Mucosa of gallbladder (tissue), 1 donor: Measurements from ENCODE around the gene ASNSD1. TPM values are rescaled to one million over a fixed set of nuclear protein-coding genes. Genes with fewer than 3 reads are reported as not detected.
"Not testable (repeated sequence)": the region's sequence is repeated elsewhere in the genome, so short reads cannot be mapped to it uniquely, and the experiment has no call there.

Experiments
- DNase-seq: peaks from one replicate; pipeline ENCODE4 v3.0.0-alpha.2; 2020; ENCODE audit warnings: low spot score
- total RNA-seq: library from RNA; stranded (reverse); gene quantifications from one replicate; pipeline ENCODE4 v1.2.1, GENCODE V29; 2021
- donor health status: DM: no; HTN: no; CAD: no.

The ASNSD1 gene
- total RNA-seq, 1 donor from 2014 or later: 32.5 TPM

DNA sequence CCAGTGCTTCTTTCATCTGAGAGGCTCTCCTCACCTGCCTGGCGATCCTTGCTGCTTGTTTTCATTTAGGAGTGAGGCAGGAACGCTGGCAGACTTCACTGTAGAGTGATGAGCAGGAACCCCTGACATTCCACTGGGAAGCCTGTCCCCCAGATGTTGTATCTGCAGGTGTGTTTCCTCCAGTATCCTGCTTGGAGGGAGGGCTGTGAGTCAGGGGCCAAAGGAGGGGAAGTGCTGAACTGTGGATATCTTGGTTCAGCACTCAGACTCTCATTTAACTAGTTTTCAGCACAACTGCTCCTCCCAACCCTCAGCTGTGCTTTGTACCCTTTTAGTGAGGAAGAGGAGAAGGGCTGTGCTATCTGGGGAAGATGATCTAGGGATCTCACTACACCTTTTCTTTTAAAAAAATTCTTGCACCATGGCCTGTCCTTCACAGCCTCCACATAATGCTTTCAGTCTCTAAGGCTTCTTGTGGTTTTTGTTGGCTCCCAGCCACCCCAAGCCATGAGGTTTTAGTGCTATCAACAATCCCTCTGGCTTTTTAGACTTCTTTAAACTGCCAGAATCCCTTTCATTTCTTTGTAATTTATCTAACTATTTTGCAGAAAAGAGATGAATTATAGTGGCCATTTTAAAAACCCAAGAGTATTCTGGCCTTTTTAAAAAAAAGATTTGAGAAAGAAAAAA is 24.4 kb downstream of the ASNSD1 start:
- DNase-seq: no peak

DNA sequence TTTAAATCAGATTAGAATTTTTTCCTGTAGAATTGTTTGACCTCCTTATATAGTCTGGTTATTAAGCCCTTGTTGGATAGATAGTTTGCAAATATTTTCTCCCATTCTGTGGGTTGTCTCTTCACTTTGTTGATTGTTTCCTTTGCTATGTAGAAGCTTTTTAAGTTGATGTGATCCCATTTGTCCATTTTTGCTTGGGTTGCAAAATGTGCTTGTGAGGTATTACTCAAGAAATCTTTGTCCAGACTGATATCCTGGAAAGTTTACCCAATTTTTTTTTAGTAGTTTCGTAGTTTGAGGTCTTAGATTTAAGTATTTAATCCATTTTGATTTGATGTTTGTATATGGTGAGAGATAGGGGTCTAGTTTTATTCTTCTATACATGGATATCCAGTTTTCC is 26.5 kb downstream of the ASNSD1 start:
- DNase-seq: not testable (repeated sequence)

DNA sequence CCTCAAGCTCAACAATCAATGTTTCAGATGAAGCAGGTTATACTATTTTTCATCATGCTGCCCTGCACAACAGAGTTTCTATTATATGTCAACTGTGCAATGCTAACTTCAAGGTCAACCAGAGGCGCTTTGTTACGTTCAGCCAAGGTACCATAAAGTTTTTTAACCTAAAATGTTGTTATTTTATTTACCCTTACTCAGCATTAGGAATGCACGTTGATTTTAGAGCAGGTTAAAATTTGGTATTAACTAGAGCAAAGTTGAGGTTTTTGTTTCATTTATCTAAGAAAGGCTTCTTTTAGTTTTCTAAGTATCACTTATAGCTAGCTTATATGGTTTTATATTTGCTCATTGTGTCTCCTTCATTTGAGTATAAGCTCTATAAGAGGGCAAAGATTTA is 35.0 kb downstream of the ASNSD1 start:
- no peak for DNase-seq

DNA sequence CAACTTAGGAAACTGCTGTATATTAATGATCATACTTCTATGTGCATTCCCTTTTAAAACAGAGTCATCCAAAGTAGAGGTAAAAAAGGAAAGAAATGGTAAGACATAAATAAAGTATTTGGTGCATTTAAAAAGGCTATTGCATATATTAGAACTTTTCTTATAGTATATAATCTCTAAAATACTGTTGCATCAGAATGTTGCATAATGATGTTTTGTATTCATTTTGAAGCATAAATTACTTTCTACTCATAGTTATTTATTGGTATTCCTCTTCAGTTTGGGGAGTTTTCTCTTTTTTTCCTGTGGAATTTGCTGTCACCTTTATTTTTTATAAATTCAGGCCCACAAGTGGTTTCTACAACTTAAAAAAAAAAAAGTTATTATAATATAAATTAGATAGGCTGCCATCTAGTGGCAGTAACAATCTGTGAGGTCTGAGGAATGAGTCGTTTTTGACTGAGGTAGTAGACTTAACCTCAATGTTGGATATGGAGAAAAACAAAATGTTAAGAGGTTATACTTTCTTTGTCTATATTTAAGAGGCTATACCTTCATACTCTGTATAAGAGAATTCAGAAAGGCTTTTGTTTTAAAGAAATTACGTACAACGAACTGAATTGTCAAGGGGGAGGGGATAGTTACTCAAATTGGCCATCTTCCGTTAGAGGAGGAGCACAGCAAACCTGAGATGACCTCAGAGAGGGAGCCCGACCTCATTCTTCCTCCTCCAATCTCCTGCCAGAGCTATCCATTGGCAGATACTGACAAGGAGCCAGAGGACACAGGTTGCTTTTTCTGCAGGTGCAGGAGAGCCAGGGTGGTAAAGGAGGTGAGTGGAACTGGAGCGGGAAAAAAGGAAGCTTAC is 37.0 kb downstream of the ASNSD1 start:
- peak; percentile 54 for DNase-seq

DNA sequence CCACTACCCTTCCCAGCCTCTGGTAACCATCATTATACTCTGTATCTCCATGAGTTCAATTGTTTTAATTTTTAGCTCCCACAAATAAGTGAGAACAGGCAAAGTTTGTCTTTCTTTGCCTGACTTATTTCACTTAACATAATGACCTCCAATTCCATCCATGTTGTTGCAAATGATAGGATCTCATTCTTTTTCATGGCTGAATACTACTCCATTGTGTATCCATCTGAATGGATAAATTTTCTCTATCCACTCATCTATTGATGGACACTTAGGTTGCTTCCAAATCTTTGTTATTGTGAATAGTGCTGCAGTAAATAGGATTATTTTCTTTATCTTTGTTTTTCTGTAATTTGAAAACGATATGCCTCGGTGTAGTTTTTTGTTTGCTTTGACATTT is 39.4 kb downstream of the ASNSD1 start:
- DNase-seq: no peak

DNA sequence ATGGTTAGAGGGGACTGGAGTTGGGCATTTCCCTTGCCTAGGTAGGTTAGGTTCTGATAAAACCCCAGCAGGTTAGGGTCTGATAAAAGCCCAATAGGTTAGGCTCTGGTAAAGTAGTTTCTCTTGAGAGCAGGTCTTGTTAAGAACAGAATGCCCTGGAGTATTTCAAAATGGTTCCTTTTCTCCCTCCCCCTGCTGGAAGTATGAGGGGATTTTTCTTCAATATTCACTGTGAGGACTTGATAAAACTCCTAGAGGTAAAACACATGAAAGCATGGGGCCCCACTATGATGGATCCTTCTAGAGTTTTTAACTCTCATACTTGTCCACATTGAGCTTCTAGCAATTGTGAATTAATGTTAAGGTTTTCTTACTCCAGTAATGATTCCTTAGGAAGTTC is 40.8 kb downstream of the ASNSD1 start:
- DNase-seq: no peak

DNA sequence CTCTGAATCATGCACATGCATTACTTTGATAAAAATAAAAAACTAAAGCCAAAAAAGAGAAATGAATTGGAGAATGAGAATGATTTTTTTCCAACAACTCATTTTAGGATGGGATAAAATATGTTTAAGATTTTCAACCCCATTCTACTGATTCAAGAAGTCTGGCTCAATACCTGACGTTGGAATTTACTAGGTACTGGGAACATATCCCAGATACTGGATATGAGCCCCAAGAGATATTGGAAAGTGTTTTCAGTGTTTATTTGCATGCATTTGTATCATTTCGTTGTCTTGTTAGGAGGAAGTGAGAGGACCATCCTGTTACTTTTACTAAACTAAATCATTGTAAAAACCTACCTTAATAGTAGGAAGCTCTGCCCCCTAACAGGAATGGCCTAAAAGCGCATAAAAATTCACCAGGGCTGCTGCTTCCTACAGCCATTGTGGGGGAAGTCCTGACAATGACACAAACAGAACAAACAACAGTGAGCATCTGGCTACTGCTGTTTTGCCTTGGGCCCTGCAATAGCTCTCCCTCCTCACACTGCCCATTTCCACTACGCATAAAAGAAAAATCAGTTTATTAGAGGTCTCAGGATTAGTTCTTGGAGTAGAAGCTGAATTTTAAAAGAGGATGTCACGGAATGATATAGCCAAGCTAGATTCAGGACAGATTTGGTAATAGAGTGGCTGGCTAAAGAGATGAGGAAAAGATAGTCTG is 48.4 kb downstream of the ASNSD1 start:
- no peak for DNase-seq

DNA sequence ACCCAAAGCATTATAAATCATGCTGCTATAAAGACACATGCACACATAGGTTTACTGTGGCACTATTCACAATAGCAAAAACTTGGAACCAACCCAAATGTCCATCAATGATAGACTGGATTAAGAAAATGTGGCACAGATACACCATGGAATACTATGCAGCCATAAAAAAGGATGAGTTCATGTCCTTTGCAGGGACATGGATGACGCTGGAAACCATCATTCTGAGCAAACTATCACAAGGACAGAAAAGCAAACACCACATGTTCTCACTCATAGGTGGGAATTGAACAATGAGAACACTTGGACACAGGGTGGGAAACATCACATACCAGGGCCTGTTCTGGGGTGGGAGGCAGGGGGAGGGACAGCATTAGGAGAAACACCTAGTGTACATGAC is 56.3 kb downstream of the ASNSD1 start:
- DNase-seq: not testable (repeated sequence)

DNA sequence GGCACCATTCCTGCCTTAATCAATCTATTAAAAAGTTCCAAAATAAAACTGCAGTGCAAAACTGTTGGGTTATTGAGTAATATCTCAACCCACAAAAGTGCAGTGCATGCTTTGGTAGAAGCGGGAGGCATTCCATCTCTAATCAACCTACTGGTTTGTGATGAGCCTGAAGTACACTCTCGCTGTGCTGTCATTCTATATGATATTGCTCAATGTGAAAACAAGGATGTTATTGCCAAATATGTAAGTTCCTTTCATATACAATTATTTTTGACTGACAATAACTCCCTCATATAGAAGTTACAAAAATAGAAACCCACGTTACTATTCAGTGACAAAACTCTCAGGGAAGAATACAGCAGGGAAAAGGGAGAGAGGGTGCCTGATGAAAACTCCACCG is 58.3 kb downstream of the ASNSD1 start:
- DNase-seq: no peak

Other genes starting within 250 kb of the ASNSD1 start
- 18.8 TPM for gene WDR75, start 220.0 kb upstream of the ASNSD1 start, total RNA-seq
- 271 TPM for gene SLC40A1, start 80.7 kb upstream of the ASNSD1 start, total RNA-seq
- 9.3 TPM for gene ANKAR, start 13.2 kb downstream of the ASNSD1 start, total RNA-seq
- gene OSGEPL1, start 101.3 kb downstream of the ASNSD1 start, total RNA-seq: 6.3 TPM
- 41.1 TPM for gene ORMDL1, start 122.9 kb downstream of the ASNSD1 start, total RNA-seq
- 19.6 TPM for gene PMS1, start 123.0 kb downstream of the ASNSD1 start, total RNA-seq